ENCODE data around the gene CKMT2.
A peak's percentile ranks its signal among the peaks of the same experiment; 100 is the strongest.

DNA sequence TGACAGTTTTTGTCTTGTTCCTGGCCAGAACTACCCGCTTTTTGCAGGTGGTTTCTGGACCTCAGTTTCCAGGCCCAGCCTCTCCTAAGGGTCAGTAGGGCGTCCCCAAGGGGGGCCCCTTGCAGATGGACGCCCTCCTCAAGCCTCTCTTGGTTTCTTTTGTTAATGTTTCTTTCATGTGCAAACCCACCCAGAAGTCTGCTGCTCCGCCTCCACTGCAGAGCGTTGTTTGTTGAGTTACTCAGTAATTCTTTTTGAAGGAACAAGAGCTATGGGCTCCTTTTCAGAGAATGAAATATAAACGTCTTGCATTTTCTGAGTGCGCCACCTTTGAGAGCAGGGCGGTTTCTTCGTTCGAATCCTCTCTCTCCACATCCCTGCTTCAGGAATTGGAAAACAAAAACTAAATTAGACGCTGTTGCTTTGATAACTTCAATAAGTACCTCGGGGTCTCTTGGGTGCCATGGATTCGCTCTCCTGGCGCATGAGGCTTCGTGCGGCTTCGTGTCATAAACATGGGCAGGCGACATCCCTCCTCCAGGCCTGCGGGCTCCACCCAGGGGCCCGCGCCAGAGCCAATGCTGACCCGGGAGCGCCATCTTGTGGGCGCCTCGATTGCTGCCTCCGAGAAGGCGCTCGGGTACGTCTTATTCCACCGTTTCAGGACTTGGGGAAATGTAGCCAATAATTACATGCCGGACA is 38.3 kb upstream of the CKMT2 start:
- TF ChIP-seq, protein P1, sequence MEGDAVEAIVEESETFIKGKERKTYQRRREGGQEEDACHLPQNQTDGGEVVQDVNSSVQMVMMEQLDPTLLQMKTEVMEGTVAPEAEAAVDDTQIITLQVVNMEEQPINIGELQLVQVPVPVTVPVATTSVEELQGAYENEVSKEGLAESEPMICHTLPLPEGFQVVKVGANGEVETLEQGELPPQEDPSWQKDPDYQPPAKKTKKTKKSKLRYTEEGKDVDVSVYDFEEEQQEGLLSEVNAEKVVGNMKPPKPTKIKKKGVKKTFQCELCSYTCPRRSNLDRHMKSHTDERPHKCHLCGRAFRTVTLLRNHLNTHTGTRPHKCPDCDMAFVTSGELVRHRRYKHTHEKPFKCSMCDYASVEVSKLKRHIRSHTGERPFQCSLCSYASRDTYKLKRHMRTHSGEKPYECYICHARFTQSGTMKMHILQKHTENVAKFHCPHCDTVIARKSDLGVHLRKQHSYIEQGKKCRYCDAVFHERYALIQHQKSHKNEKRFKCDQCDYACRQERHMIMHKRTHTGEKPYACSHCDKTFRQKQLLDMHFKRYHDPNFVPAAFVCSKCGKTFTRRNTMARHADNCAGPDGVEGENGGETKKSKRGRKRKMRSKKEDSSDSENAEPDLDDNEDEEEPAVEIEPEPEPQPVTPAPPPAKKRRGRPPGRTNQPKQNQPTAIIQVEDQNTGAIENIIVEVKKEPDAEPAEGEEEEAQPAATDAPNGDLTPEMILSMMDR (IDR thresholded peaks at IDR 0.05) = peak; percentile 99
- TF ChIP-seq ZFX (IDR thresholded peaks at IDR 0.05; ENCODE audit: borderline replicate concordance) = no peak

Measured in 22Rv1 (cell line).